HepG2 (cell line): ENCODE results near the gene FMNL1. TPM values are rescaled to one million over a fixed set of nuclear protein-coding genes. Genes with fewer than 3 reads are reported as not detected.

Experiments
- CC2D1A ChIP-seq: sonication (generic); formaldehyde crosslinking; IDR thresholded peaks from 2 replicates; pipeline ENCODE4 v1.8.1; 2023; ENCODE audit warnings: mild to moderate bottlenecking, missing genetic modification reagents
- CHD2 ChIP-seq: IDR thresholded peaks from 2 replicates; pipeline ENCODE4 v1.6.1; 2011; ENCODE audit warnings: low read depth, low read length, improper control_type of control experiment
- DNMT3B ChIP-seq: conservative IDR thresholded peaks from 2 replicates; pipeline ENCODE4 v1.6.1; 2016; ENCODE audit warnings: missing biosample characterization, control low read depth
- EEA1 ChIP-seq: sonication (generic); formaldehyde crosslinking; IDR thresholded peaks from 2 replicates; pipeline ENCODE4 v1.5.1; 2020; ENCODE audit warnings: mild to moderate bottlenecking, missing genetic modification reagents, borderline replicate concordance
- GLI4 ChIP-seq: sonication (generic); formaldehyde crosslinking; IDR thresholded peaks from 2 replicates; pipeline ENCODE4 v1.5.1; 2020; ENCODE audit warnings: missing genetic modification reagents, mild to moderate bottlenecking, moderate library complexity, borderline replicate concordance
- HIVEP1 ChIP-seq: sonication (generic); formaldehyde crosslinking; IDR thresholded peaks from 2 replicates; pipeline ENCODE4 v1.4.0; 2020; ENCODE audit warnings: mild to moderate bottlenecking, missing genetic modification reagents
- JARID2 ChIP-seq: sonication (generic); formaldehyde crosslinking; IDR thresholded peaks from 2 replicates; pipeline ENCODE4 v1.8.1; 2023; ENCODE audit warnings: missing genetic modification reagents, inconsistent platforms; ENCODE audit not compliant: insufficient replicate concordance
- MAFF ChIP-seq: IDR thresholded peaks from 2 replicates; pipeline ENCODE4 v1.6.1; 2011; ENCODE audit warnings: low read depth, low read length, improper control_type of control experiment
- MED1 ChIP-seq: sonication (generic); formaldehyde crosslinking; IDR thresholded peaks from 2 replicates; pipeline ENCODE4 v1.4.0; 2020; ENCODE audit warnings: missing genetic modification reagents
- MEF2D ChIP-seq: sonication (generic); formaldehyde crosslinking; IDR thresholded peaks from 2 replicates; pipeline ENCODE4 v1.5.1; 2020; ENCODE audit warnings: mild to moderate bottlenecking, missing genetic modification reagents
- MEIS2 ChIP-seq: sonication (generic); formaldehyde crosslinking; IDR thresholded peaks from 2 replicates; pipeline ENCODE4 v1.9.0; 2021; ENCODE audit warnings: mild to moderate bottlenecking, missing genetic modification reagents
- RARA ChIP-seq: IDR thresholded peaks from 2 replicates; pipeline ENCODE4 v1.6.1; 2016; ENCODE audit warnings: missing genetic modification reagents, missing compliant biosample characterization
- RXRA ChIP-seq: sonication (generic); formaldehyde crosslinking; IDR thresholded peaks from 2 replicates; pipeline ENCODE4 v1.5.1; 2020; ENCODE audit warnings: missing genetic modification reagents
- UBTF ChIP-seq: sonication (generic); formaldehyde crosslinking; IDR thresholded peaks from 2 replicates; pipeline ENCODE4 v1.4.0; 2020; ENCODE audit warnings: mild to moderate bottlenecking, missing genetic modification reagents
- ZC3H13 ChIP-seq: sonication (generic); formaldehyde crosslinking; IDR thresholded peaks from 2 replicates; pipeline ENCODE4 v1.8.1; 2023; ENCODE audit warnings: mild to moderate bottlenecking, missing genetic modification reagents, moderate library complexity
- ZFP36L2 ChIP-seq: sonication (generic); formaldehyde crosslinking; IDR thresholded peaks from 2 replicates; pipeline ENCODE4 v1.4.0; 2020; ENCODE audit warnings: missing genetic modification reagents
- ZNF10 ChIP-seq: sonication (generic); formaldehyde crosslinking; IDR thresholded peaks from 2 replicates; pipeline ENCODE4 v1.4.0; 2020; ENCODE audit warnings: mild to moderate bottlenecking, low read depth, missing genetic modification reagents, borderline replicate concordance
- ZNF121 ChIP-seq: sonication (generic); formaldehyde crosslinking; IDR thresholded peaks from 2 replicates; pipeline ENCODE4 v1.5.0; 2020; ENCODE audit warnings: mild to moderate bottlenecking, missing genetic modification reagents
- ZNF143 ChIP-seq: sonication (generic); formaldehyde crosslinking; IDR thresholded peaks from 2 replicates; pipeline ENCODE4 v1.4.0; 2020; ENCODE audit warnings: missing genetic modification reagents
- ZNF180 ChIP-seq: sonication (generic); formaldehyde crosslinking; IDR thresholded peaks from 2 replicates; pipeline ENCODE4 v1.4.0; 2020; ENCODE audit warnings: low read depth, missing genetic modification reagents, borderline replicate concordance
- ZNF230 ChIP-seq: sonication (generic); formaldehyde crosslinking; IDR thresholded peaks from 2 replicates; pipeline ENCODE4 v1.4.0; 2020; ENCODE audit warnings: mild to moderate bottlenecking, missing genetic modification reagents
- ZNF326 ChIP-seq: sonication (generic); formaldehyde crosslinking; IDR thresholded peaks from 2 replicates; pipeline ENCODE4 v1.4.0; 2020; ENCODE audit warnings: missing genetic modification reagents, borderline replicate concordance
- ZNF34 ChIP-seq: sonication (generic); formaldehyde crosslinking; IDR thresholded peaks from 2 replicates; pipeline ENCODE4 v1.4.0; 2020; ENCODE audit warnings: mild to moderate bottlenecking, missing genetic modification reagents, borderline replicate concordance
- ZNF615 ChIP-seq: sonication (generic); formaldehyde crosslinking; IDR thresholded peaks from 2 replicates; pipeline ENCODE4 v1.5.0; 2020; ENCODE audit warnings: mild to moderate bottlenecking, missing genetic modification reagents, borderline replicate concordance
- ZNF674 ChIP-seq: sonication (generic); formaldehyde crosslinking; IDR thresholded peaks from 2 replicates; pipeline ENCODE4 v1.5.0; 2020; ENCODE audit warnings: low read depth, mild to moderate bottlenecking, missing genetic modification reagents
- ZNF7 ChIP-seq: IDR thresholded peaks from 2 replicates; pipeline ENCODE4 v1.6.1; 2016; ENCODE audit warnings: missing biosample characterization, missing genetic modification reagents
- ZNF772 ChIP-seq: sonication (generic); formaldehyde crosslinking; IDR thresholded peaks from 2 replicates; pipeline ENCODE4 v1.5.0; 2020; ENCODE audit warnings: mild to moderate bottlenecking, missing genetic modification reagents
- polyA plus RNA-seq, 8 experiments: library from polyadenylated mRNA; depleted of rRNA in 3 of 8; stranded (reverse) in 7 of 8; unstranded in 1 of 8; fragments of >200 nt; fragmentation: Illumina TruSeq in 4 of 8; extraction: Trizol in 4 of 8; gene quantifications; 2 replicates each; pipeline versions ENCODE4 v1.2.1 to v1.2.3, GENCODE V29; 2011 to 2016; ENCODE audit warnings: low read depth in 4 of 8, missing spikeins in 1 of 8, mixed read lengths in 1 of 8; ENCODE audit not compliant: insufficient read depth in 1 of 8
- total RNA-seq, 5 experiments: library from RNA; depleted of rRNA; stranded (reverse); fragments of >200 nt; fragmentation: Illumina TruSeq; extraction: Trizol; gene quantifications; 2 replicates each; pipeline ENCODE4 v1.2.3, GENCODE V29; 2016; ENCODE audit warnings: low read depth in 1 of 5
- TF ChIP-seq, protein P1 (sequence below): sonication (generic); formaldehyde crosslinking; IDR thresholded peaks from 2 replicates; pipeline ENCODE4 v1.5.0; 2020; ENCODE audit warnings: mild to moderate bottlenecking, missing genetic modification reagents

FMNL1 gene
- total and polyA plus RNA-seq, 2 of the 13 experiments (the other 11 are each of a cell fraction or from before 2014, with no cell fraction given), result 0.53 to 0.70 TPM

DNA sequence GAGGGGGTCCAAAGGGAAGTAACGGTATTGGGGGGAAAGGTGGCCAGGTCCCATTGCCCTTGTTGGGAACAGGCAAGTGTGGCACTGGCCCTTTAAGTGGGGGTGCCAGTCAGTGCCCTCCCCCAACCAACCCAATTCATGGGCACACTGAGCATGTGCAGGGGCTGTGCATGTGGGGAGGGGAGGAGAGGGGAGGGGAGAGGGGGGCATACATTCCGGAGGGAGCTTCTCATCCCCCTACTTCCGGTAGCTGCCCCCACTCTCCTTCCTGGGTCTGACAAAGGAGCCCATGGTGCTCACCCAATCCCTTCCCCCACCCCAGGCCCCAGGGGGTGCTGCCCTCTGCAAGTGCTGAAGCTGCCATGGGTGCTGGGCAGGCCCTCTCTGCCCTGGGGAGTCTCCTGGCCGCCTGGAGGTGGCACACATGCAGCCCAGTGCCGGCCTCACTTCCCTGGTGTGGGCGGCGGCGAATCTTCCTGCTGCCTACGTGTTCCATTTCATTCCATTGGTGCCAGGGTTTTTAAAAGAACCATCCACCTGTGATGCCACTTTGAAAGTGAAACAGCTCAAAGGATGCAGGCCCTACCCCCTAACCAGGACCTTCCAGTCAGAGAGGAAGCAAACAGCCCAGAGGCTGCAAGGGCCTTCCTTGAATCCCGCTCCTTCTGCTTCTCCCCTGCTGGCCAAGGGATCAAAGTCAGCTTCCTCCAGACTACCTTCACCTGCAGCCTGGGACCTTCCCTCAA lies 49.0 kb upstream of the FMNL1 start (continued):
- TF ChIP-seq, protein P1, sequence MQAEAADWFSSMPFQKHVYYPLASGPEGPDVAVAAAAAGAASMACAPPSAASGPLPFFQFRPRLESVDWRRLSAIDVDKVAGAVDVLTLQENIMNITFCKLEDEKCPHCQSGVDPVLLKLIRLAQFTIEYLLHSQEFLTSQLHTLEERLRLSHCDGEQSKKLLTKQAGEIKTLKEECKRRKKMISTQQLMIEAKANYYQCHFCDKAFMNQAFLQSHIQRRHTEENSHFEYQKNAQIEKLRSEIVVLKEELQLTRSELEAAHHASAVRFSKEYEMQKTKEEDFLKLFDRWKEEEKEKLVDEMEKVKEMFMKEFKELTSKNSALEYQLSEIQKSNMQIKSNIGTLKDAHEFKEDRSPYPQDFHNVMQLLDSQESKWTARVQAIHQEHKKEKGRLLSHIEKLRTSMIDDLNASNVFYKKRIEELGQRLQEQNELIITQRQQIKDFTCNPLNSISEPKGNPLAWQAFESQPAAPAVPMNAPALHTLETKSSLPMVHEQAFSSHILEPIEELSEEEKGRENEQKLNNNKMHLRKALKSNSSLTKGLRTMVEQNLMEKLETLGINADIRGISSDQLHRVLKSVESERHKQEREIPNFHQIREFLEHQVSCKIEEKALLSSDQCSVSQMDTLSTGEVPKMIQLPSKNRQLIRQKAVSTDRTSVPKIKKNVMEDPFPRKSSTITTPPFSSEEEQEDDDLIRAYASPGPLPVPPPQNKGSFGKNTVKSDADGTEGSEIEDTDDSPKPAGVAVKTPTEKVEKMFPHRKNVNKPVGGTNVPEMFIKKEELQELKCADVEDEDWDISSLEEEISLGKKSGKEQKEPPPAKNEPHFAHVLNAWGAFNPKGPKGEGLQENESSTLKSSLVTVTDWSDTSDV (CRISPR knock-in tag), result no peak; the same call in 1 of the 2 replicates
- no peak for TF ChIP-seq ZNF7 (CRISPR knock-in tag)
- no peak for TF ChIP-seq HIVEP1
- TF ChIP-seq ZNF674, result 0 out of 2 replicates have a peak, but pooled peaks have one; percentile 55
- TF ChIP-seq UBTF (CRISPR knock-in tag), result peak; percentile 86
- TF ChIP-seq CHD2, result peak; percentile 70; the same call in 1 of the 2 replicates
- peak; percentile 95; the same call in 1 of the 2 replicates for TF ChIP-seq ZNF34 (CRISPR knock-in tag)
- peak; percentile 92 for TF ChIP-seq ZNF230 (CRISPR knock-in tag)
- peak; percentile 78 for TF ChIP-seq MED1 (CRISPR knock-in tag)
- TF ChIP-seq MEIS2 (CRISPR knock-in tag), result peak; percentile 80; the same call in 1 of the 2 replicates
- no peak for TF ChIP-seq ZFP36L2 (CRISPR knock-in tag)
- TF ChIP-seq GLI4 (CRISPR knock-in tag), result no peak
- peak; percentile 87 for TF ChIP-seq ZNF772 (CRISPR knock-in tag)
- TF ChIP-seq ZNF121 (CRISPR knock-in tag), result peak; percentile 39; the same call in 1 of the 2 replicates
- no peak; the same call in 1 of the 2 replicates for TF ChIP-seq DNMT3B (CRISPR knock-in tag)
- peak; percentile 86 for TF ChIP-seq RXRA (CRISPR knock-in tag)
- TF ChIP-seq ZNF10, result no peak
- no peak for TF ChIP-seq ZNF615
- peak; percentile 77 for TF ChIP-seq RARA (CRISPR knock-in tag)
- peak; percentile 94 for TF ChIP-seq JARID2
- TF ChIP-seq ZNF143 (CRISPR knock-in tag), result peak; percentile 48; the same call in 1 of the 2 replicates
- no peak for TF ChIP-seq CC2D1A (CRISPR knock-in tag)
- no peak for TF ChIP-seq ZNF326 (CRISPR knock-in tag)
- 0 out of 2 replicates have a peak, but pooled peaks have one; percentile 56 for TF ChIP-seq EEA1 (CRISPR knock-in tag)
- no peak for TF ChIP-seq ZC3H13 (CRISPR knock-in tag)
- TF ChIP-seq ZNF180 (CRISPR knock-in tag), result no peak
- no peak for TF ChIP-seq MEF2D (CRISPR knock-in tag)
- TF ChIP-seq MAFF, result no peak
